Dendritic cell treated with granulocyte-macrophage colony-stimulating factor and Interleukin-4, amounts not matched to agents 40 ng/mL and 50 ng/mL, for 4 days (primary cell): ENCODE measurements around the gene MYO10.

Experiments
- H3K27ac Mint-ChIP-seq: one replicate; pipeline ENCODE4 v1.8.0; 2022; ENCODE audit warnings: mild to moderate bottlenecking, mixed read lengths
- H3K27me3 Mint-ChIP-seq: one replicate; pipeline ENCODE4 v1.8.0; 2022; ENCODE audit warnings: mild to moderate bottlenecking, mixed read lengths
- H3K36me3 Mint-ChIP-seq: one replicate; pipeline ENCODE4 v1.8.0; 2022; ENCODE audit warnings: low read depth, mixed read lengths
- H3K4me1 Mint-ChIP-seq: one replicate; pipeline ENCODE4 v1.8.0; 2022; ENCODE audit warnings: low read depth, mixed read lengths
- H3K4me3 Mint-ChIP-seq: one replicate; pipeline ENCODE4 v1.8.0; 2022; ENCODE audit warnings: mild to moderate bottlenecking, moderate library complexity, mixed read lengths
- H3K9me3 Mint-ChIP-seq: one replicate; pipeline ENCODE4 v1.8.0; 2022; ENCODE audit warnings: mixed read lengths
- intact Hi-C: fragments of 100-400 bp; cut with micrococcal nuclease; formaldehyde crosslinking; loops from one replicate; pipeline ENCODE4 v1.15.0; 2022

The MYO10 gene

GRCh38 chr5:16690243-16690852, 245.7 kb downstream of the MYO10 start:
- Mint-ChIP-seq H3K4me1 (no peaks in the 10 kb centered on the region), H3K27me3 (no peaks in the 10 kb centered on the region), H3K27ac (no peak overlapping the region), H3K36me3 (no peaks in the 10 kb centered on the region), H3K4me3 (no peak overlapping the region), H3K9me3 (no peaks in the 10 kb centered on the region)
- intact Hi-C loops, result no loop called here

GRCh38 chr5:16687898-16688297, 248.2 kb downstream of the MYO10 start:
- no peak overlapping the region for H3K27ac Mint-ChIP-seq
- H3K4me1 Mint-ChIP-seq, result no peaks in the 10 kb centered on the region
- intact Hi-C loops, result no loop called here
- H3K36me3 Mint-ChIP-seq, result no peaks in the 10 kb centered on the region
- H3K4me3 Mint-ChIP-seq, result no peak overlapping the region
- H3K27me3 Mint-ChIP-seq, result no peaks in the 10 kb centered on the region
- H3K9me3 Mint-ChIP-seq, result no peaks in the 10 kb centered on the region

- no peak overlapping the region for H3K4me3 Mint-ChIP-seq
- no peaks in the 10 kb centered on the region for H3K27me3 Mint-ChIP-seq
- no peaks in the 10 kb centered on the region for H3K4me1 Mint-ChIP-seq
- intact Hi-C loops, result no loop called here
- no peak overlapping the region for H3K27ac Mint-ChIP-seq
- no peaks in the 10 kb centered on the region for H3K36me3 Mint-ChIP-seq
- H3K9me3 Mint-ChIP-seq, result no peaks in the 10 kb centered on the region
Observed at GRCh38 chr5:16685069-16685468, 251.0 kb downstream of the MYO10 start.

DNA sequence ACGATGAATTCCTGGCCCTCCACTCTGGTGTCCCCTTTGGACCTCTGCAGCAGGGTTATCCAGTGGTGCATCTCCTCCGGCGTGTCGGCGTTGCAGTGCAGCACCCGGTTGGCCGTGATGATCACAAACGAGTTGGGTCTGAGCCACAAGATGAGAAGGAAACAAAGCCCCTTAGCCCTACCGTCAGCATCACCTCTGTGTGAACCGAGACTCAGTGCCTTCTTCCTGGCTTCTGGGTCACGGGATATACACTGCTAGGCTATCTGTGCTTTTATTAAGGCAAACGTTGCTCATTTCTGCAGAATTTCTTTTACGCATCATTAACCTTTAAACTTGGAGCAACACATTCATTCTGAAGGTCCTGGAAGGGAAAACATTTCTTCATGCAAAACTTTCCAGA, 254.2 kb downstream of the MYO10 start:
- Mint-ChIP-seq H3K4me3 (no peak overlapping the region), H3K36me3 (no peaks in the 10 kb centered on the region), H3K27me3 (no peaks in the 10 kb centered on the region), H3K9me3 (no peaks in the 10 kb centered on the region), H3K4me1 (no peaks in the 10 kb centered on the region), H3K27ac (no peak overlapping the region)
- intact Hi-C loops, result no loop called here

DNA sequence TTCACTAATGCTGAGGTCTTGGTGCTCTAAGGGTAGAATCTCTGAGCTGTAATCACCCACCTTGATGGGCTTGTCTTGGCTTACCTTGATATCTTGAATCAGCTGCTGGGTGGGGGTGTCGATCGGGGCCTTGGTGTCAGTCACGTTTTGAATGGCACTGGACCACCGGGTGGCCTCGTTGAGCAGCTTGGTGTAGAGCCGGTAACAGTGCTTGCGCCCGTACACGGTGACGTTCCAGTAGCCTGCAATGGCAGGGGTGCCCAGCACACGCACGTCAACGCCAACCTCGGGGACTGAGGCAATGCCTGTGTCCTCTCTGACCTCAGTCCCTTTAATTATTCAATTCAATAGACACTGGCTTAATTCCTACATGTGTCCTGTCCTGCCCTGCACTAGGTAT, 256.2 kb downstream of the MYO10 start:
- Mint-ChIP-seq H3K4me1 (no peaks in the 10 kb centered on the region), H3K27me3 (no peaks in the 10 kb centered on the region), H3K36me3 (no peaks in the 10 kb centered on the region), H3K4me3 (no peak overlapping the region), H3K9me3 (no peaks in the 10 kb centered on the region), H3K27ac (no peak overlapping the region)
- intact Hi-C loops, result no loop called here

GRCh38 chr5:16679190-16679589, 256.9 kb downstream of the MYO10 start:
- Mint-ChIP-seq H3K4me3 (no peak overlapping the region), H3K27me3 (no peaks in the 10 kb centered on the region), H3K9me3 (no peaks in the 10 kb centered on the region), H3K27ac (no peak overlapping the region), H3K36me3 (no peaks in the 10 kb centered on the region), H3K4me1 (no peaks in the 10 kb centered on the region)
- intact Hi-C loops, result no loop called here

- H3K4me1 Mint-ChIP-seq, result no peaks in the 10 kb centered on the region
Observed at GRCh38 chr5:16675806-16676205, 260.3 kb downstream of the MYO10 start.

DNA sequence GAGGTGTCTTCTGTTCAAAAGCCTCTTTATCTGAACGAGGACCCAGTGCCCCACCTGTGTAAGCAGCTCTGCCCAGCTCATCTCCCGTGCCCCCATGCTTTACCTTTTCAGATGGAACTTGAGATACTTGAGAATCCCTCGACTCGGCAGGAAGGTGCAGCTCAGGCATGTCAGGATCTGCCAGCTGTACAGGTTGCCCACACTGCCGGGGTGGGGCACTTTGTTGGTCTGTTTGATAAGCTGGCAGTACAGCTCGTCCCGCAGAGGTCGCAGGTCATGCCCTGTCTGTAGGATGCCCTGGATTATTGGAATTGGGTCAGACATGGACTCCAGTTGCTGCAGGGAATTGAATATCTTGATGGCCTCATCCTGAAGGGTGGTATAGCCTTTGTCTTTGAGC, 261.3 kb downstream of the MYO10 start:
- no peak overlapping the region for H3K27ac Mint-ChIP-seq
- H3K36me3 Mint-ChIP-seq, result no peaks in the 10 kb centered on the region
- H3K27me3 Mint-ChIP-seq, result no peaks in the 10 kb centered on the region
- no peak overlapping the region for H3K4me3 Mint-ChIP-seq
- H3K9me3 Mint-ChIP-seq, result no peaks in the 10 kb centered on the region
- no peaks in the 10 kb centered on the region for H3K4me1 Mint-ChIP-seq
- intact Hi-C loops, result no loop called here

More at GRCh38 chr5:16675806-16676205, 260.3 kb downstream of the MYO10 start:
- Mint-ChIP-seq H3K9me3 (no peaks in the 10 kb centered on the region), H3K36me3 (no peaks in the 10 kb centered on the region), H3K27ac (no peak overlapping the region), H3K27me3 (no peaks in the 10 kb centered on the region), H3K4me3 (no peak overlapping the region)
- intact Hi-C loops, result no loop called here

- H3K4me3 Mint-ChIP-seq, result no peak overlapping the region
- no peaks in the 10 kb centered on the region for H3K36me3 Mint-ChIP-seq
- H3K27me3 Mint-ChIP-seq, result no peaks in the 10 kb centered on the region
- H3K9me3 Mint-ChIP-seq, result no peaks in the 10 kb centered on the region
- H3K4me1 Mint-ChIP-seq, result no peaks in the 10 kb centered on the region
- intact Hi-C loops, result no loop called here
- H3K27ac Mint-ChIP-seq, result no peak overlapping the region
Observed at GRCh38 chr5:16673241-16674201, 262.6 kb downstream of the MYO10 start.

GRCh38 chr5:16671208-16671607, 264.9 kb downstream of the MYO10 start:
- Mint-ChIP-seq H3K27ac (no peak overlapping the region), H3K27me3 (no peaks in the 10 kb centered on the region), H3K4me1 (no peaks in the 10 kb centered on the region), H3K4me3 (no peak overlapping the region), H3K9me3 (no peaks in the 10 kb centered on the region), H3K36me3 (no peaks in the 10 kb centered on the region)
- intact Hi-C loops, result no loop called here

GRCh38 chr5:16669776-16670175, 266.3 kb downstream of the MYO10 start:
- H3K27ac Mint-ChIP-seq, result no peak overlapping the region
- H3K4me1 Mint-ChIP-seq, result no peaks in the 10 kb centered on the region
- no peaks in the 10 kb centered on the region for H3K9me3 Mint-ChIP-seq
- no peak overlapping the region for H3K4me3 Mint-ChIP-seq
- H3K36me3 Mint-ChIP-seq, result no peaks in the 10 kb centered on the region
- intact Hi-C loops, result loop anchor here (10.0 kb wide), 1 partner anchor 175 kb away; no protein-coding TSS in a partner anchor
- H3K27me3 Mint-ChIP-seq, result no peaks in the 10 kb centered on the region

- Mint-ChIP-seq H3K4me3 (no peak overlapping the region), H3K36me3 (no peaks in the 10 kb centered on the region), H3K4me1 (no peaks in the 10 kb centered on the region), H3K9me3 (no peaks in the 10 kb centered on the region), H3K27me3 (no peaks in the 10 kb centered on the region), H3K27ac (no peak overlapping the region)
- intact Hi-C loops, result loop anchor here (10.0 kb wide), 1 partner anchor 174 kb away; no protein-coding TSS in a partner anchor
Observed at GRCh38 chr5:16668631-16669030, 267.5 kb downstream of the MYO10 start.

- H3K4me1 Mint-ChIP-seq, result no peaks in the 10 kb centered on the region
- no peaks in the 10 kb centered on the region for H3K9me3 Mint-ChIP-seq
- H3K27me3 Mint-ChIP-seq, result no peaks in the 10 kb centered on the region
- intact Hi-C loops, result loop anchor here (10.0 kb wide), 1 partner anchor 173 kb away; no protein-coding TSS in a partner anchor
- no peak overlapping the region for H3K27ac Mint-ChIP-seq
- no peaks in the 10 kb centered on the region for H3K36me3 Mint-ChIP-seq
- no peak overlapping the region for H3K4me3 Mint-ChIP-seq
Observed at GRCh38 chr5:16668194-16668593, 267.9 kb downstream of the MYO10 start.

DNA sequence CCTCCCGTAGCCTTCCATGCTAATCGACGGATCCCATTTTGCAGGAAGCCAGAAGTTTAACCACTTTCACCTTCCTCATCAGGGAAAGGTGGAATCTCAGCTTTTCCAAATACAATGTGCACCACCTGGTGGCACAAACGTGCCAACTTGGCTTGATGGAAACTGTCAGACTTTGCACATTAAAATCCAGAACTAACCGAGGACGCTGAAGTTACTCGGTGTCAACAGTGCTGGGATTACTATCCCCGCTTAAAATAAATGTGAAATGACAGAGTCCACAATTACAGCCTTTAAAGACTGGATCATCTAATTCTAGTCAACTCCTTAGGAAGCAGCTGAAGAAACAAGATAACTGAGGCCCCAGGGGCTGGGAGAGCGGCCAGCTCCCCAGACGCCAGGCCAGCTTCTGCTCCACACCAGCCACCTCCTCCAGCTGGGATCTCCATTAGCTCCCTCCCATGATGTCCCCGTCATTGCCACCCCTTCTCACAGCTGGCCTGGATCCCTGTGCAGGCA, 269.1 kb downstream of the MYO10 start:
- no peaks in the 10 kb centered on the region for H3K36me3 Mint-ChIP-seq
- H3K4me3 Mint-ChIP-seq, result no peak overlapping the region
- no peaks in the 10 kb centered on the region for H3K9me3 Mint-ChIP-seq
- intact Hi-C loops, result loop anchor here (10.0 kb wide), 1 partner anchor 172 kb away; no protein-coding TSS in a partner anchor
- no peaks in the 10 kb centered on the region for H3K27me3 Mint-ChIP-seq
- no peak overlapping the region for H3K27ac Mint-ChIP-seq
- H3K4me1 Mint-ChIP-seq, result no peaks in the 10 kb centered on the region
